KMS-11 (cell line): ENCODE data around the gene CCNC.

Source experiments
- H2AFZ ChIP-seq: fragments of 200-600 bp; sonication (generic); 2 replicates; pipeline ENCODE4 v1.6.1; 2016; ENCODE audit warnings: antibody characterized with exemption, mixed run types, low read depth
- H3K27ac ChIP-seq: fragments of 200-600 bp; sonication (generic); 2 replicates; pipeline ENCODE4 v1.6.1; 2016; ENCODE audit warnings: mild to moderate bottlenecking, mixed run types
- H3K27me3 ChIP-seq: fragments of 200-600 bp; sonication (generic); 2 replicates; pipeline ENCODE4 v1.6.1; 2017; ENCODE audit warnings: mild to moderate bottlenecking, low read depth, mixed run types, moderate library complexity; ENCODE audit not compliant: insufficient read depth
- H3K36me3 ChIP-seq: fragments of 200-600 bp; sonication (generic); 2 replicates; pipeline ENCODE4 v1.6.1; 2017; ENCODE audit warnings: mild to moderate bottlenecking, mixed run types; ENCODE audit not compliant: insufficient read depth
- H3K4me1 ChIP-seq: fragments of 200-600 bp; sonication (generic); 2 replicates; pipeline ENCODE4 v1.6.1; 2016; ENCODE audit warnings: mild to moderate bottlenecking, low read depth, mixed run types; ENCODE audit not compliant: poor library complexity, severe bottlenecking
- H3K4me2 ChIP-seq: fragments of 200-600 bp; sonication (generic); 2 replicates; pipeline ENCODE4 v1.7.0; 2016; ENCODE audit warnings: mild to moderate bottlenecking, mixed run types
- H3K4me3 ChIP-seq: fragments of 200-600 bp; sonication (generic); IDR thresholded peaks from 2 replicates; pipeline ENCODE4 v1.6.1; 2017; ENCODE audit warnings: low read depth, low read length, mixed read lengths; ENCODE audit not compliant: insufficient read depth
- H3K79me2 ChIP-seq: fragments of 200-600 bp; sonication (generic); 2 replicates; pipeline ENCODE4 v1.6.1; 2016; ENCODE audit warnings: low read depth, mixed run types; ENCODE audit not compliant: insufficient read depth
- H3K9ac ChIP-seq: fragments of 200-600 bp; sonication (generic); 2 replicates; pipeline ENCODE4 v1.6.1; 2016; ENCODE audit warnings: mild to moderate bottlenecking, mixed run types
- H4K20me1 ChIP-seq: fragments of 200-600 bp; sonication (generic); 2 replicates; pipeline ENCODE4 v1.6.1; 2016; ENCODE audit warnings: mild to moderate bottlenecking, mixed run types; ENCODE audit not compliant: insufficient read depth
- TF ChIP-seq, protein P1 (sequence below): fragments of 200-600 bp; sonication (generic); conservative IDR thresholded peaks from 2 replicates; pipeline ENCODE4 v1.6.1; 2017; ENCODE audit warnings: low read depth, mild to moderate bottlenecking, antibody characterized with exemption, low read length, moderate library complexity, mixed read lengths

The CCNC gene

DNA sequence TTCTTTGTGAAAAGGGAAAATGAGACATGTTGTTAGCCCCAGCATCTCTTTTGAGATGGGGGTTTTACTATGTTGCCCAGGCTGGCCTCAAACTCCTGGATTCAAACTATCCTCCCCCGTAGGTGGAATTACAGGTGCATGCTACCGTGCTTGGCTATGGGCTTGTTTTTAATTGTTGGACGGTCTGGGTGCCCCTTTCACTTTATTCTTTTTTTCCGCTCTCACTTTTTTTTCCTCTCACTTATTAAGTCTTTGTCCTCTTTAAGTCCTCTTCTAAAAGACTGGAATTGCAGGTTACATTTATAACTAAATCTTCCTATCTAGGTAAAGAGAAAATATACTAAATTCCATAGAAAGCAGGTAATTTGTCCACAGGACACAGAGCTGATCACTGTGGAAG, 19.3 kb upstream of the CCNC start:
- TF ChIP-seq, protein P1, sequence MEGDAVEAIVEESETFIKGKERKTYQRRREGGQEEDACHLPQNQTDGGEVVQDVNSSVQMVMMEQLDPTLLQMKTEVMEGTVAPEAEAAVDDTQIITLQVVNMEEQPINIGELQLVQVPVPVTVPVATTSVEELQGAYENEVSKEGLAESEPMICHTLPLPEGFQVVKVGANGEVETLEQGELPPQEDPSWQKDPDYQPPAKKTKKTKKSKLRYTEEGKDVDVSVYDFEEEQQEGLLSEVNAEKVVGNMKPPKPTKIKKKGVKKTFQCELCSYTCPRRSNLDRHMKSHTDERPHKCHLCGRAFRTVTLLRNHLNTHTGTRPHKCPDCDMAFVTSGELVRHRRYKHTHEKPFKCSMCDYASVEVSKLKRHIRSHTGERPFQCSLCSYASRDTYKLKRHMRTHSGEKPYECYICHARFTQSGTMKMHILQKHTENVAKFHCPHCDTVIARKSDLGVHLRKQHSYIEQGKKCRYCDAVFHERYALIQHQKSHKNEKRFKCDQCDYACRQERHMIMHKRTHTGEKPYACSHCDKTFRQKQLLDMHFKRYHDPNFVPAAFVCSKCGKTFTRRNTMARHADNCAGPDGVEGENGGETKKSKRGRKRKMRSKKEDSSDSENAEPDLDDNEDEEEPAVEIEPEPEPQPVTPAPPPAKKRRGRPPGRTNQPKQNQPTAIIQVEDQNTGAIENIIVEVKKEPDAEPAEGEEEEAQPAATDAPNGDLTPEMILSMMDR, result no peak
- Histone ChIP-seq H3K27ac (no peak overlapping the region), H3K36me3 (no peaks in the 10 kb centered on the region), H3K79me2 (no peaks in the 10 kb centered on the region), H3K4me3 (no peak overlapping the region), H3K4me2 (no peak overlapping the region), H2AFZ (no peak overlapping the region), H4K20me1 (no peaks in the 10 kb centered on the region), H3K9ac (no peak overlapping the region), H3K27me3 (no peaks in the 10 kb centered on the region), H3K4me1 (no peaks in the 10 kb centered on the region)

GRCh38 chr6:99579781-99580180, 11.3 kb upstream of the CCNC start:
- no peaks in the 10 kb centered on the region for H3K36me3 ChIP-seq
- H3K27ac ChIP-seq, result no peak overlapping the region
- H3K4me2 ChIP-seq, result no peak overlapping the region
- H2AFZ ChIP-seq, result no peak overlapping the region
- no peaks in the 10 kb centered on the region for H4K20me1 ChIP-seq
- H3K79me2 ChIP-seq, result no peaks in the 10 kb centered on the region
- TF ChIP-seq, protein P1, result no peak
- H3K4me3 ChIP-seq, result no peak overlapping the region
- H3K4me1 ChIP-seq, result no peaks in the 10 kb centered on the region
- H3K27me3 ChIP-seq, result no peaks in the 10 kb centered on the region
- H3K9ac ChIP-seq, result no peak overlapping the region

DNA sequence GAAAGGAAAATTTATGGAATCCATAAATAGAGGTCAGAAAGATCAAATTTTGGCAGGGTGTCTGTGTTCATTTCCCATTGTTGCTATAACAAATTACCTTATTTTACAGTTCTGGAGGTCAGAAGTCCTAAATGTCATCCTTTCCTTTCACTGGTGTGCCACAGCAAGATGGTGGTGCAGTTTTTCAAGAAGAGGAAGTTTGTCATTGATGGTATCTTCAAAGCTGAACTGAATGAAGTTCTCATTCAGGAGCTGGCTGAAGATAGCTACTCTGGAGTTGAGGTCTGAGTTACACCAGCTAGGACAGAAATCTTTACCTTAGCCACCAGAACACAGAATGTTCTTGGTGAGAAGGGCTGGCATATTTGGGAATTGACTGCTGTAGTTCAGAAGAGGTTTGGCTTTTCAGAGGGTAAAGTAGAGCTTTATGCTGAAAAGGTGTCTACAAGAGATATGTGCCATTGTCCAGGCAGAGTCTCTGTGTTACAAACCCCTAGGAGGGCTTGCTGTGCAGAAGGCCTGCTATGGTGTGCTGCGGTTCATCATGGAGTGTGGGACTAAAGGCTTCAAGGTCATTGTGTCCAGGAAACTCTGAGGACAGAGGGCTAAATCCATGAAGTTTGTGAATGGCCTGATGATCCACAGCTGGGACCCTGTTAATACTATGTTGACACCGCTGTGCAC, 7.2 kb upstream of the CCNC start:
- TF ChIP-seq, protein P1, result no peak
- no peak overlapping the region for H3K4me3 ChIP-seq
- H3K4me2 ChIP-seq, result no peak overlapping the region
- no peak overlapping the region for H3K9ac ChIP-seq
- H3K36me3 ChIP-seq, result no peaks in the 10 kb centered on the region
- H3K27ac ChIP-seq, result no peak overlapping the region
- no peaks in the 10 kb centered on the region for H4K20me1 ChIP-seq
- H2AFZ ChIP-seq, result no peak overlapping the region
- H3K4me1 ChIP-seq, result peaks cover 6% of the 10 kb centered on the region
- no peaks in the 10 kb centered on the region for H3K79me2 ChIP-seq
- no peaks in the 10 kb centered on the region for H3K27me3 ChIP-seq

DNA sequence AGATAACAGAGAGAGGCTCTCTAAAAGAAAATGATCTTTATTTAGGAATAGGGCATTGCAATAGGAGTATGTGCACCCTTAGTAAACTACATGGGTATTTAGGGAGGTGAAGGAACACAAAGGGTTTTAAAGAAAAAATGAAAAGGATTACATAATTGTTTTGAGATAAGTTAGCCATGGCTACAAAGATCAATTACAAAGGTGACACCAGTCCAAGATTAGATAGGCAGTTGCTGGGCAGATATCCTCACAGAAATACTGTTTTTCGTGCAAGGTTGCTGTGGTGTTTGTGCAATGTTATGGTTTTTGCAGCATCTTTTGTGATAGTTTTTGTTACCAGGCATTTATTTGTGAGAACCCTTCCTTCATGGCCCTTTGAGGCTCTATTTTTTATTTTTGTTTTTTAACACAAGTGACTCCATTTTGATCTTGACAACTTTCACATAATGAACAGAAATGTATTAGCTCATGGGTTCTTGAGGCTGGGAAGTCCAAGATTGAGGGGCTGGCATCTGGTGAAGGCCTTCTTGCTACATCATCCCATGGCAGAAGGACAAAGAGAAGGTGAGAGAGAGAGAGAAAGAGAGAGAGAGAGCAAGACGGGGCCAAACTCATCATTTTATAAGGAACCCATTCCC, 5.6 kb upstream of the CCNC start:
- no peaks in the 10 kb centered on the region for H3K79me2 ChIP-seq
- TF ChIP-seq, protein P1, result no peak
- H3K4me3 ChIP-seq, result no peak overlapping the region
- H4K20me1 ChIP-seq, result no peaks in the 10 kb centered on the region
- H3K4me1 ChIP-seq, result peaks cover 6% of the 10 kb centered on the region
- H3K9ac ChIP-seq, result no peak overlapping the region
- no peaks in the 10 kb centered on the region for H3K27me3 ChIP-seq
- H3K36me3 ChIP-seq, result no peaks in the 10 kb centered on the region
- no peak overlapping the region for H2AFZ ChIP-seq
- no peak overlapping the region for H3K4me2 ChIP-seq
- no peak overlapping the region for H3K27ac ChIP-seq
